Measurements from ENCODE around the gene SENP3.

SENP3 gene

DNA sequence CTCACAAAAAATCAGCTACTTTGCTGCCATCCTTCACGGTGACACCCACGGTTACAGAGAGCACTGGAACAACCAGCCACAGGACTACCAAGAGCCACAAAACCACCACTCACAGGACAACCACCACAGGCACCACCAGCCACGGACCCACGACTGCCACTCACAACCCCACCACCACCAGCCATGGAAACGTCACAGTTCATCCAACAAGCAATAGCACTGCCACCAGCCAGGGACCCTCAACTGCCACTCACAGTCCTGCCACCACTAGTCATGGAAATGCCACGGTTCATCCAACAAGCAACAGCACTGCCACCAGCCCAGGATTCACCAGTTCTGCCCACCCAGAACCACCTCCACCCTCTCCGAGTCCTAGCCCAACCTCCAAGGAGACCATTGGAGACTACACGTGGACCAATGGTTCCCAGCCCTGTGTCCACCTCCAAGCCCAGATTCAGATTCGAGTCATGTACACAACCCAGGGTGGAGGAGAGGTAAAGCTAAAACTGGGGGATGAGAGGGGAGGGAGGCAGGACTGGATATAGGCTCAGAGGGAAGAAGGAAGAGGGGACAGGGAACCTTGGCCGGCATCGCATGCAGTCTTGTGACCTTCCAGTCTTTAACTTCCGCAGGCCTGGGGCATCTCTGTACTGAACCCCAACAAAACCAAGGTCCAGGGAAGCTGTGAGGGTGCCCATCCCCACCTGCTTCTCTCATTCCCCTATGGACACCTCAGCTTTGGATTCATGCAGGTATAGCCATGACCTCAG is 18.3 kb downstream of the SENP3 start (continued):
- TF ChIP-seq ZBTB11 (tag by site-specific recombination; conservative IDR thresholded peaks at IDR 0.05; ENCODE audit: low read depth) (no peak; the same call in 1 of the 2 replicates), PRDM1 (tag by site-specific recombination; IDR thresholded peaks at IDR 0.05) (no peak), ZNF555 (tag by site-specific recombination; conservative IDR thresholded peaks at IDR 0.05) (no peak), ZNF394 (tag by site-specific recombination; IDR thresholded peaks at IDR 0.05; ENCODE audit: borderline replicate concordance) (no peak; the same call in 1 of the 2 replicates), ZBTB1 (tag by site-specific recombination; IDR thresholded peaks at IDR 0.05) (no peak), ZFP37 (tag by site-specific recombination; IDR thresholded peaks at IDR 0.05) (no peak), ZNF341 (tag by site-specific recombination; IDR thresholded peaks at IDR 0.05; ENCODE audit: low read depth) (no peak), ZNF174 (tag by site-specific recombination; IDR thresholded peaks at IDR 0.05) (no peak), ZBTB20 (tag by site-specific recombination; IDR thresholded peaks at IDR 0.05) (0 out of 2 replicates have a peak, but pooled peaks have one; percentile 13), SETDB1 (IDR thresholded peaks at IDR 0.05; ENCODE audit: insufficient read length, low read length) (no peak), ZNF624 (tag by site-specific recombination; IDR thresholded peaks at IDR 0.05) (0 out of 2 replicates have a peak, but pooled peaks have one; percentile 60), ZBTB10 (tag by site-specific recombination; IDR thresholded peaks at IDR 0.05) (peak; percentile 32; the same call in 1 of the 2 replicates), MYNN (tag by site-specific recombination; IDR thresholded peaks at IDR 0.05; ENCODE audit: borderline replicate concordance) (no peak), ZNF514 (tag by site-specific recombination; IDR thresholded peaks at IDR 0.05) (no peak), ZNF248 (tag by site-specific recombination; IDR thresholded peaks at IDR 0.05) (no peak), ZNF157 (tag by site-specific recombination; IDR thresholded peaks at IDR 0.05) (no peak; the same call in 1 of the 2 replicates), ZNF544 (tag by site-specific recombination; IDR thresholded peaks at IDR 0.05) (no peak), SP2 (tag by site-specific recombination; IDR thresholded peaks at IDR 0.05) (no peak), ZNF146 (tag by site-specific recombination; IDR thresholded peaks at IDR 0.05) (no peak), ZNF488 (tag by site-specific recombination; IDR thresholded peaks at IDR 0.05) (peak; percentile 71; the same call in 1 of the 2 replicates), ZNF404 (tag by site-specific recombination; IDR thresholded peaks at IDR 0.05) (no peak), YY2 (tag by site-specific recombination; IDR thresholded peaks at IDR 0.05) (no peak)
- TF ChIP-seq, protein P1, sequence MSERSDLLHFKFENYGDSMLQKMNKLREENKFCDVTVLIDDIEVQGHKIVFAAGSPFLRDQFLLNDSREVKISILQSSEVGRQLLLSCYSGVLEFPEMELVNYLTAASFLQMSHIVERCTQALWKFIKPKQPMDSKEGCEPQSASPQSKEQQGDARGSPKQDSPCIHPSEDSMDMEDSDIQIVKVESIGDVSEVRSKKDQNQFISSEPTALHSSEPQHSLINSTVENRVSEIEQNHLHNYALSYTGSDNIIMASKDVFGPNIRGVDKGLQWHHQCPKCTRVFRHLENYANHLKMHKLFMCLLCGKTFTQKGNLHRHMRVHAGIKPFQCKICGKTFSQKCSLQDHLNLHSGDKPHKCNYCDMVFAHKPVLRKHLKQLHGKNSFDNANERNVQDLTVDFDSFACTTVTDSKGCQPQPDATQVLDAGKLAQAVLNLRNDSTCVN (tag by site-specific recombination; optimal IDR thresholded peaks at IDR 0.05), result peak; percentile 20
- TF ChIP-seq, protein P2, sequence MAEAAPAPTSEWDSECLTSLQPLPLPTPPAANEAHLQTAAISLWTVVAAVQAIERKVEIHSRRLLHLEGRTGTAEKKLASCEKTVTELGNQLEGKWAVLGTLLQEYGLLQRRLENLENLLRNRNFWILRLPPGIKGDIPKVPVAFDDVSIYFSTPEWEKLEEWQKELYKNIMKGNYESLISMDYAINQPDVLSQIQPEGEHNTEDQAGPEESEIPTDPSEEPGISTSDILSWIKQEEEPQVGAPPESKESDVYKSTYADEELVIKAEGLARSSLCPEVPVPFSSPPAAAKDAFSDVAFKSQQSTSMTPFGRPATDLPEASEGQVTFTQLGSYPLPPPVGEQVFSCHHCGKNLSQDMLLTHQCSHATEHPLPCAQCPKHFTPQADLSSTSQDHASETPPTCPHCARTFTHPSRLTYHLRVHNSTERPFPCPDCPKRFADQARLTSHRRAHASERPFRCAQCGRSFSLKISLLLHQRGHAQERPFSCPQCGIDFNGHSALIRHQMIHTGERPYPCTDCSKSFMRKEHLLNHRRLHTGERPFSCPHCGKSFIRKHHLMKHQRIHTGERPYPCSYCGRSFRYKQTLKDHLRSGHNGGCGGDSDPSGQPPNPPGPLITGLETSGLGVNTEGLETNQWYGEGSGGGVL (tag by site-specific recombination; IDR thresholded peaks at IDR 0.05), result no peak
- TF ChIP-seq, protein P3, sequence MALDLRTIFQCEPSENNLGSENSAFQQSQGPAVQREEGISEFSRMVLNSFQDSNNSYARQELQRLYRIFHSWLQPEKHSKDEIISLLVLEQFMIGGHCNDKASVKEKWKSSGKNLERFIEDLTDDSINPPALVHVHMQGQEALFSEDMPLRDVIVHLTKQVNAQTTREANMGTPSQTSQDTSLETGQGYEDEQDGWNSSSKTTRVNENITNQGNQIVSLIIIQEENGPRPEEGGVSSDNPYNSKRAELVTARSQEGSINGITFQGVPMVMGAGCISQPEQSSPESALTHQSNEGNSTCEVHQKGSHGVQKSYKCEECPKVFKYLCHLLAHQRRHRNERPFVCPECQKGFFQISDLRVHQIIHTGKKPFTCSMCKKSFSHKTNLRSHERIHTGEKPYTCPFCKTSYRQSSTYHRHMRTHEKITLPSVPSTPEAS (tag by site-specific recombination; IDR thresholded peaks at IDR 0.05), result no peak

All from HEK293 (cell line).